ENCODE data around the gene MFRP.

DNA sequence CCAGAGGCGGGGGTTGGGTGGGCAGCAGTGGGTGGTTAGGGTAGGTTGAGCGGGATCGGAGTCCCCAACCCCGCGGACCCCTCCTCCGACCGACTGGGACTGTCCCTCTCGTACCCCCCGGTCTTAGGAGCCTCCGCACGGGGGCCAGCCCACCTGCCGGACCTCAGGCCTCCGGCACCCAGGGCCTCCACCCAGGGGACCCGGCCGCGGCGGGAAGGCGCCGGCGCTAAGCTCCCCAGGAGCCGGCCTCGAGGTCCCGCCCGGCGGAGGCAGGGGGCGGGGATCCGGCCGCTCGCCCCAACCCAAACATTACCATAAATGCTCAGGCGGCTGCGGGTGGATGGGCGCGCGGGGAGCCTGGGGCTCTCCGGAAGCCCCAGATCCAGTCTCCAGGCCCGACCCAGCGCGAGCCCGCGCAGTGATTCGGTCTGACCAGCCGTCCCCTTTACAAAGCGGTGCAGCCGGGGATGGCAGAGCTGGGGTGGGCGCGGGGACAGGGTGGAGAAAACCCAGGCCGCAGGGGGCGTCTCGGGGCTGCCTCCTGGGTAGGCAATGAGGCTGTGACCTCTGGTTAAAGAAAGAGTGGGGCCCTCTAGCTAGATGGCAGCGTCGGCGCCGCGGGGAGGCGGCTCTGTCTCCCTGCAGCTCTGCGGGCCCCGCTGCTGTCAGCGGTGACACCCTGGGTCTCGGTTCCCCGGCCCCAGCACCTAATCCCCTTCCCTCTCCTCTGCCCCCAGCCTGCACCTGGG is 25.6 kb downstream of the MFRP start:
- TF ChIP-seq, protein P1, sequence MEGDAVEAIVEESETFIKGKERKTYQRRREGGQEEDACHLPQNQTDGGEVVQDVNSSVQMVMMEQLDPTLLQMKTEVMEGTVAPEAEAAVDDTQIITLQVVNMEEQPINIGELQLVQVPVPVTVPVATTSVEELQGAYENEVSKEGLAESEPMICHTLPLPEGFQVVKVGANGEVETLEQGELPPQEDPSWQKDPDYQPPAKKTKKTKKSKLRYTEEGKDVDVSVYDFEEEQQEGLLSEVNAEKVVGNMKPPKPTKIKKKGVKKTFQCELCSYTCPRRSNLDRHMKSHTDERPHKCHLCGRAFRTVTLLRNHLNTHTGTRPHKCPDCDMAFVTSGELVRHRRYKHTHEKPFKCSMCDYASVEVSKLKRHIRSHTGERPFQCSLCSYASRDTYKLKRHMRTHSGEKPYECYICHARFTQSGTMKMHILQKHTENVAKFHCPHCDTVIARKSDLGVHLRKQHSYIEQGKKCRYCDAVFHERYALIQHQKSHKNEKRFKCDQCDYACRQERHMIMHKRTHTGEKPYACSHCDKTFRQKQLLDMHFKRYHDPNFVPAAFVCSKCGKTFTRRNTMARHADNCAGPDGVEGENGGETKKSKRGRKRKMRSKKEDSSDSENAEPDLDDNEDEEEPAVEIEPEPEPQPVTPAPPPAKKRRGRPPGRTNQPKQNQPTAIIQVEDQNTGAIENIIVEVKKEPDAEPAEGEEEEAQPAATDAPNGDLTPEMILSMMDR (IDR thresholded peaks at IDR 0.05; ENCODE audit: low read depth, low read length): no peak
- TF ChIP-seq, protein P2, sequence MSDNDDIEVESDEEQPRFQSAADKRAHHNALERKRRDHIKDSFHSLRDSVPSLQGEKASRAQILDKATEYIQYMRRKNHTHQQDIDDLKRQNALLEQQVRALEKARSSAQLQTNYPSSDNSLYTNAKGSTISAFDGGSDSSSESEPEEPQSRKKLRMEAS (IDR thresholded peaks at IDR 0.05; ENCODE audit: low read depth, low read length): no peak
- TF ChIP-seq POLR2A (IDR thresholded peaks at IDR 0.05; ENCODE audit: extremely low read depth, insufficient read length): peak; percentile 51

All from NB4 (cell line).